Measurements from ENCODE around the gene TNPO3.

The TNPO3 gene

DNA sequence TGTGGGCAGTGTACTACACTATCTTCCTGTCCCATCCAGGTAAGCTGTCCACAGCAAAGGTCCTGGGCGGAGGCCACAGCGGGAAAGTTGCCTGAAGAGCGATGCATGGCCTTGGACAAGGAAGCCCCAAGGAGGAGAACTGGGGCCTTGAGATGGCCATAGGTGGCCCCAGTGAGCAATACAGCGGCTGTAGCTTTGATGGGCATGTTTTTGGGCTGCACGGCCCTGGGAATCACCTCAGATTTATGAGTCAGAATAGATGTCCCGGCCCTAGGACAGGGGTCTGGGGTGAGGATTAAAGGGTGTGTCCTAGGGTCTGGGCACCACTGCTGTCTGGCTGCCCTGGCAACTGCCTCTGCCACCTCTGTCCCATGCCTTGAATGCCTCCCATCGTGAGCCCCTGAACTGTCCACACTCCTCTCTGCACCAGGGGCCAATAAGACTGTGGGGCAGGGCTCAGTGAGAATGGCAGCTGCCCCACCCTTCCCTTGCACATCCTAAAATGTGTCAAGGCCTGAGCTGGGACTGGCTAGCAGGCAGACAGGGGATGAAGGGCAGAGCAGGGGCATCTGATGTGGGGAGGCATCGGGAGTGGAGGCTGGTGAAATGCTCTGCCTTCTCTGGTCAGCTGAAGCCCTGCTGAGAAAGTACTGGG, 126.6 kb downstream of the TNPO3 start:
- in situ Hi-C loops (cut with MboI; ENCODE audit: low pct_unique_long_range_greater_than_20kb, low sequenced_read_pairs, unreplicated experiment), result no loop called here
- DNase-seq (ENCODE audit: low spot score), result no peak
- TF ChIP-seq, protein P1, sequence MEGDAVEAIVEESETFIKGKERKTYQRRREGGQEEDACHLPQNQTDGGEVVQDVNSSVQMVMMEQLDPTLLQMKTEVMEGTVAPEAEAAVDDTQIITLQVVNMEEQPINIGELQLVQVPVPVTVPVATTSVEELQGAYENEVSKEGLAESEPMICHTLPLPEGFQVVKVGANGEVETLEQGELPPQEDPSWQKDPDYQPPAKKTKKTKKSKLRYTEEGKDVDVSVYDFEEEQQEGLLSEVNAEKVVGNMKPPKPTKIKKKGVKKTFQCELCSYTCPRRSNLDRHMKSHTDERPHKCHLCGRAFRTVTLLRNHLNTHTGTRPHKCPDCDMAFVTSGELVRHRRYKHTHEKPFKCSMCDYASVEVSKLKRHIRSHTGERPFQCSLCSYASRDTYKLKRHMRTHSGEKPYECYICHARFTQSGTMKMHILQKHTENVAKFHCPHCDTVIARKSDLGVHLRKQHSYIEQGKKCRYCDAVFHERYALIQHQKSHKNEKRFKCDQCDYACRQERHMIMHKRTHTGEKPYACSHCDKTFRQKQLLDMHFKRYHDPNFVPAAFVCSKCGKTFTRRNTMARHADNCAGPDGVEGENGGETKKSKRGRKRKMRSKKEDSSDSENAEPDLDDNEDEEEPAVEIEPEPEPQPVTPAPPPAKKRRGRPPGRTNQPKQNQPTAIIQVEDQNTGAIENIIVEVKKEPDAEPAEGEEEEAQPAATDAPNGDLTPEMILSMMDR (IDR thresholded peaks at IDR 0.05; ENCODE audit: extremely low read depth, insufficient read depth, missing control alignments), result no peak

DNA sequence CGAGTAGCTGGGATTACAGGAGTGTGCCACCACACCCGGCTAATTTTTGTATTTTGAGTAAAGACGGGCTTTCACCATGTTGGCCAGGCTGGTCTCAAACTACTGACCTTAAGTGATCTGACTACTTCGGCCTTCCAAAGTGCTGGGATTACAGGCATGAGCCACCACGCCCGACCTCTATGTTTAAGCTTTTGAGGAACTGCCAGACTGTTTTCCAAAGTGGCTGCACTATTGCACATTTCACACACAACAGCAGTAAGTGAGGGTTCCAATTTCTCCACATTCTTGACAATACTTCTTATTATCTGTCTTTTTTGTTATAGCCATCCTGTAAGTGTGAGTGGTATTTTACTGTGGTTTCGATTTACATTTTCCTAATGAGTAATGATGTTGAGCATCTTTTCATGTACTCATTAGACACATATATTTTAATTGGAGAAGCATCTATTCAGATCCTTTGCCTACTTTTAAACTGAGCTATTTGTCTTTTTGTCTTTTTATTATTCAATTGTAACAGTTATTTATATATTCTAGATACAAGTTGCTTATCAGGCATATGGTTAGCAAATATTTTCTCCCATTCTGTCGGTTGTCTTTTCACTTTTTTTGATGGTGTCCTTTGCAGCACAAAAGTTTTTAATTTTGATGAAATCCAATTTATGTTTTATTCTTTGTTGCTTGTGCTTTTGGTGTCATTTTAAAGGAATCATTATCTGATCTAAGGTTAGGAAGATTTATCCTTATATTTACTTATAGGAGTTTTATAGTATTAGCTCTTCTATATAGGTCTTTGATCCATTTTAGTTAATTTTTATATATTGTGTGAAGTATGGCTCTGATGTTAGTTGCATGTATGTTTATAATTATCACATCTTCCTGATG, 130.0 kb downstream of the TNPO3 start:
- TF ChIP-seq, protein P1 (IDR thresholded peaks at IDR 0.05; ENCODE audit: extremely low read depth, insufficient read depth, missing control alignments), result no peak
- no peak for DNase-seq (ENCODE audit: low spot score)
- in situ Hi-C loops (cut with MboI; ENCODE audit: low pct_unique_long_range_greater_than_20kb, low sequenced_read_pairs, unreplicated experiment), result no loop called here

DNA sequence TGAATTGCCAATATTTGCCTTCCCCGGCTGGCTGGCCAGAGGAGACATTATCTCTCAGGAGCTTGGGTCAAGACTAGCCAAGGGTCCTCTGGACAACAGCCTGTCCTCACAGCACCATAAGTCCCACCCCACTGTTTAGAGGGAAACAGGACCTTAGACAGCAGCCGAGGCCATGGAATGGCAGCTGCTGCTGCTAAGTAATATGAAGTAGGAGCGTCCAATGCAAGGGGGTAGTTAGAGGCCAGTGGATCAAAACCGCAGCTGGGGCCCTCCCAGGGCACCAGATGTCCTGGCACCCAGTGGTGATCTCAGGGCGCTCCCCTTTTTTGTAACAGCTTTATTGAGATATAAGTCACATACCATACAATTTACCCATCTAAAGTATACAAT, 131.5 kb downstream of the TNPO3 start:
- in situ Hi-C loops (cut with MboI; ENCODE audit: low pct_unique_long_range_greater_than_20kb, low sequenced_read_pairs, unreplicated experiment), result no loop called here
- TF ChIP-seq, protein P1 (IDR thresholded peaks at IDR 0.05; ENCODE audit: extremely low read depth, insufficient read depth, missing control alignments), result no peak
- DNase-seq (ENCODE audit: low spot score), result no peak

DNA sequence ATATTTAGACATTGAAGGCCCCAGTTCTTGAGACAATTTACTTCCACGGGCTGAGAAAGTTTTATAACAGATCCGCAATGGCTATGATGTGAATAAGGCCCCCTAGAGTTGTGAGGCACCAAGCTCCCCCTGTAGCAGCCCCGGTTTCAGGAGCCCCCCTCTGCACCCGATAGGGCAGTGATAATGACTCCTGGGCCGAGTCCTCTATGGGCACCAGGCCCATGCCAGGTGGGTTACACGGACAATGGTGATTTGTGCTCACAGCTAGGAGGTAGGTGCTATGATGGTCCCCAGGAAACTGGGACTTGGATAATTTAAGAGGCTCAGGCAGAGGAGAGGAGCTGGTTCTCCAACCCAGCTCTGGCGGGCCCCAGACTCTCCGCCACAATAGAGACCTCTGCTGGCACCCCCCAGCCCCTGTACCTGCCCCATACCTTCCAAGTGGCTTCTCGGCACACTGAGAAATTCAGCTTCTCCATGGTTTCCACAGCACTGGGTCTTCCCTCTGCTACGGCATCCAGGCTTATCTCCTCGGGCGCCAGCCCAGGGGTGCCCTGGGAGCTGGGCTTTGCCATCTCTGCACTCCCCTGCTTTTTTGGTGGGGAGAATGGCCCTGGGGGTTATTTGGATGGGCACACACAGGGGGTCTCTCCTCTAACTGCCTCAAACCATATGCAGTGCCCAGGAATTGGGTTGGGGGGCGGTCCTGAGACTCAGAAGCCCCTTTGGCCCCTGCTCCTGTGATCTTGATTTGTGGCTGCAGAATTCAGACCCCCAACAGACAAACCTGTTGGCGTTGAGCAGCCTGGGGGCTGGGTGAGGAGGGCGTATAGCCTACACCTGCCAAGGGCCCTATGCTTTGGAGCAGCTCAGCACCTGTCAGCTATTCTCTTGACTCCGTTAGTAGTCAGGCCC, 132.2 kb downstream of the TNPO3 start:
- TF ChIP-seq, protein P1 (IDR thresholded peaks at IDR 0.05; ENCODE audit: extremely low read depth, insufficient read depth, missing control alignments), result no peak
- in situ Hi-C loops (cut with MboI; ENCODE audit: low pct_unique_long_range_greater_than_20kb, low sequenced_read_pairs, unreplicated experiment), result no loop called here
- DNase-seq (ENCODE audit: low spot score), result no peak

DNA sequence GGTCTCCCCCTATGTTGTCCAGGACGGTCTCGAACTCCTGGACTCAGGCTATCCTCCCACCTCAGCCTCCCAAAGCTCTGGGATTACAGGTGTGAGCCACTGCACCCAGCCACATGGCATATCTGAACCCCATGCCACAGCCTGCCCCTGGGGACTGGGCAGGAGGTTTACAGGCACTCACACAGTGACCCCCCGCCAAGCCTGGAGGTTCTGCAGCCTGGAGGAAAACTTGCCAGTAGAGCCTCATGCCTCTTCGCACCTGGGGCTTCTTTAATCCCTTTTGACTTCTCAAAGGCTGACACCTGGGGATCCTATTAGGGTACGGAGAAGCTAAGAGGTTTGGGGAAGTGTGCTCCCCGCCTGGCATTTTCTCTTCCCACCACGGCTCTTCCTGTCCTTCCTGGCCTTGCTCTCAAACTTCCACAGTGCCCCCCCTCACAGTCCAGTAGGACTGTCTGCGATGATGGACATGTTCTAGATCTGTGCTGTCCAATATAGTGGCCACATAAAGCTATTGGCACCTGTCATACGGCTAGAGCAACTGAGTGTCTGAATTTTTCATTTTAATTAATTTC, 133.0 kb downstream of the TNPO3 start:
- no peak for DNase-seq (ENCODE audit: low spot score)
- in situ Hi-C loops (cut with MboI; ENCODE audit: low pct_unique_long_range_greater_than_20kb, low sequenced_read_pairs, unreplicated experiment), result no loop called here
- TF ChIP-seq, protein P1 (IDR thresholded peaks at IDR 0.05; ENCODE audit: extremely low read depth, insufficient read depth, missing control alignments), result no peak
